GM12892 (cell line): ENCODE data around the gene RRP1.

ENCODE experiments used
- DNase-seq: peaks from one replicate; pipeline ENCODE4 v3.0.0; 2011; ENCODE audit not compliant: insufficient read length
- FAIRE-seq: peaks from 2 replicates; lab custom pipeline; 2011; peaks lifted over from hg19 to GRCh38; lab: Jason Lieb, UNC
- POLR2A ChIP-seq: IDR thresholded peaks from 2 replicates; pipeline ENCODE4 v1.6.1; 2011; ENCODE audit warnings: low read depth, low read length, control low read depth
- POLR2AphosphoS5 ChIP-seq: IDR thresholded peaks from 2 replicates; pipeline ENCODE4 v1.6.1; 2011; ENCODE audit warnings: low read depth, low read length, control low read depth
- TAF1 ChIP-seq: IDR thresholded peaks from 2 replicates; pipeline ENCODE4 v1.6.1; 2011; ENCODE audit warnings: low read depth, mild to moderate bottlenecking, control low read depth, low read length, borderline replicate concordance

The RRP1 gene

GRCh38 chr21:43797925-43798715 lies 8.7 kb downstream of the RRP1 start:
- FAIRE-seq (no peak), DNase-seq (no peak)
- TF ChIP-seq TAF1: no peak
- TF ChIP-seq POLR2A: no peak
- TF ChIP-seq POLR2AphosphoS5: no peak

DNA sequence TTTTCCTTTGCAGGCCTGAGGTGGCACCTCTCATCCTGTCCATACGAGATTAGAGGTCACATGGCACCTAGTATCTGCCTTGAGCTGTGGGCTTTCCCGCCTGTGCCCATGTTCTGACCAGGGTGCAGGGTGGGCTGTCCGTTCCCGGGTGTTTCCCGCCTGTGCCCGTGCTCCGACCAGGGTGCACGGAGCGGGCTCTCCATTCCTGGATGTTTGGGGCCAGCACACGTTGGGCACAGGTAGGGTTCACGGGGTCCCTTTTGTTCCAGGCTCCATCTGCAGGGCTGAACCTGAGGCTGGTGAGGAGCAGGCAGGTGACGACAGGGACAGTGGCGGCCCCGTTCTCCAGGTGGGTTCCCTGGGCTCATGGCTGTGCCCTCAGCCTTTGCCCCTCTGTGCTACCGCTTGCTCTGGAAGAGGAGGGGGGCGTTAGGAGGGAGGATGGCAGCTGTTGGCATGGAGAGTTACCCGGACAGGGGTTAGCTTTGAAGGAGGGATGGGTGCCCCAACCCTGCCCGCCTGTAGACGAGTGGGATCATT lies 10.0 kb downstream of the RRP1 start:
- DNase-seq (no peak), FAIRE-seq (no peak)
- no peak for TF ChIP-seq TAF1
- TF ChIP-seq POLR2AphosphoS5: no peak
- TF ChIP-seq POLR2A: no peak

GRCh38 chr21:43800124-43800523 lies 10.7 kb downstream of the RRP1 start:
- no peak for TF ChIP-seq POLR2AphosphoS5
- TF ChIP-seq POLR2A: no peak
- TF ChIP-seq TAF1: no peak
- DNase-seq (no peak), FAIRE-seq (no peak)

GRCh38 chr21:43800566-43800965 lies 11.2 kb downstream of the RRP1 start:
- FAIRE-seq: no peak
- no peak for DNase-seq
- TF ChIP-seq POLR2A (no peak), POLR2AphosphoS5 (no peak), TAF1 (no peak)

GRCh38 chr21:43801006-43801783 lies 11.8 kb downstream of the RRP1 start:
- FAIRE-seq (no peak), DNase-seq (no peak)
- no peak for TF ChIP-seq TAF1
- TF ChIP-seq POLR2A: no peak
- no peak for TF ChIP-seq POLR2AphosphoS5

DNA sequence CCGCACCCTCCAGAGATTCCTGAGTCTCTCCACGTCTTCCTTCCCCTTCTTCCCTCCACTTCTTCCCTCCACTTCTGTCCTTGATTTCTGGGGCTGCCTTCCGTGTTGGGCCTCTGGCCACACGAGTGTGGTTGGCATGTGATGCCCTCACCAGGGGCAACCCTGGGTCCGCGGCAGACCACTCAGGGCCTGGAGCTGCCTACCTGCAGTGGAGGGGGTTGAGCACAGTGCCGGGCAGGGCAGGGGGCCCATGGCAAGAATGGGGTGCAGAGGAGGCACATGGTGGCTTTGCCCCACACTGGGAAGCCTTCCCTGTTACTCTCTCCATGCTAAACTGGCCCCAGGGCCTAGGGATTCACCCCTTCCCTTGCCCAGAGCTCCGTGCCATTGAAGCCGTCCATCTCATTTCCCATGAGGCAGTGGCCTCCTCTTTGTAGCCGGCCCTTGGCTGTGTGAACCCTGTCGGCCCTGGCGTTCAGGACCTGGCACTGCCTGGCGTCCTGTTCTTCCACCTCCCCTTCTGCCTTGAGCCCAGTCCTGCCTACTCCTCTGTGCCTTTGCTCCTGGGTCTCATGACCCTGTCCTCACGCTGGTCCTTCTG lies 13.4 kb downstream of the RRP1 start:
- DNase-seq (no peak), FAIRE-seq (no peak)
- no peak for TF ChIP-seq POLR2A
- TF ChIP-seq TAF1: no peak
- TF ChIP-seq POLR2AphosphoS5: no peak

- no peak for FAIRE-seq
Measured at GRCh38 chr21:43803558-43804300, 14.4 kb downstream of the RRP1 start.

DNA sequence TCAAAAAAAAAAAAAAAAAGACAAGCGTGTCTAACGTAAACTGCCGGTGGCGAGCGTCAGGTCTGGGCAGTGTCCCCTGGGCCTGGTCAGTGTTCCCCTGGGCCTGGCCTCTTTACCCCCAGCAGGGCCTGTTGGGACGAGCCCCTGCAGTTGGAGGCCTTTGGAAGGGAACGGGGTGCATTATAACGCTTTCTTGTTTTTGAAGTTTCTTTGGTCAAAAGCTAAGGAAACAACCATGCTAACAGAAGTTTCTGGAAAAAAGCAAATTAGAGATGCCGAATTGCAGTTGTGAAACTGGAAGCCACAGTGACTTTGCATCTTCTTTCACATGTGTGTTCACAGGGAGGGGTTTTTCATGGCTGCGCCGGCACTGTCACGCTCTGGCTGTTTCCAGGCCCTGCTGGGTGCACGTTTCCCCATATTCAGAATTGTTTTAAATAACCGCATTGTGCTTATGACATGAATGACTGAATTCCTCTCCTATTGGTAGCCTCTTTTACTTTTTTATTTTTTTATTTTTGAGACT lies 16.0 kb downstream of the RRP1 start:
- peak; percentile 95 for FAIRE-seq
- TF ChIP-seq POLR2AphosphoS5: no peak
- no peak for TF ChIP-seq TAF1
- TF ChIP-seq POLR2A: no peak
- DNase-seq: peak; percentile 89

More at GRCh38 chr21:43803558-43804300, 14.4 kb downstream of the RRP1 start:
- TF ChIP-seq POLR2AphosphoS5 (no peak), TAF1 (no peak)
- no peak for DNase-seq

GRCh38 chr21:43806017-43806710 lies 16.8 kb downstream of the RRP1 start:
- no peak for TF ChIP-seq TAF1
- TF ChIP-seq POLR2AphosphoS5: peak; percentile 68
- no peak for TF ChIP-seq POLR2A
- FAIRE-seq (no peak), DNase-seq (no peak)

DNA sequence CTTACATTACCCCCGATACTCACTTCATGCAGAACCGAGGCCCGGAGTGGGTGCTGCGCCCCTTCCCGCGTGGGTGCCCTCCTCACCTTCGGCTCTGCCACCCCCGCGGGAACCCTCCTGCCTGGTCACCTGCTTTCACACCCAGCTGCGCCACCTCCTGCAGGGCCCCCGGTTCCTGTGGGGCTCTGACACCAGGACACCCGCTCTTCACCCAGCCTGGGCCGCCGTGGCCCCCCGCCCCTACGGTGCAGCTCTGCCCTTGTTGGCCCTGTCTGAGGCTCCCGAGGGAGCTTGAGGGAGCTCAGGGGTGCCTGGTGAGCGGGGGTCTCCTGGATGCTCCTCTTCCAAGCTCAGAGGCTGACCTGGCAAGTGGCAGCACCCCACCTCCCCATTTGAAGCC lies 19.0 kb downstream of the RRP1 start:
- FAIRE-seq (no peak), DNase-seq (no peak)
- TF ChIP-seq POLR2AphosphoS5 (no peak), TAF1 (no peak), POLR2A (no peak)

- TF ChIP-seq POLR2A (no peak), TAF1 (no peak), POLR2AphosphoS5 (no peak; the same call in 1 of the 2 replicates)
- no peak for FAIRE-seq
- DNase-seq: no peak
Measured at GRCh38 chr21:43808832-43809251, 19.5 kb downstream of the RRP1 start.
